A172 (cell line): ENCODE measurements around the gene PPM1E. TPM values are rescaled to one million over a fixed set of nuclear protein-coding genes. Genes with fewer than 3 reads are reported as not detected.

Experiments used
- DNase-seq: peaks from one replicate; pipeline ENCODE4 v3.0.0-alpha.2; 2015; ENCODE audit warnings: low spot score
- total RNA-seq: library from RNA; depleted of rRNA; stranded (reverse); fragments of >200 nt; shearing (Covaris generic); gene quantifications from 2 replicates; pipeline ENCODE4 v1.2.3, GENCODE V29; 2014

The PPM1E gene
- total RNA-seq, 1 experiment from 2014 or later, result 0.21 TPM

DNA sequence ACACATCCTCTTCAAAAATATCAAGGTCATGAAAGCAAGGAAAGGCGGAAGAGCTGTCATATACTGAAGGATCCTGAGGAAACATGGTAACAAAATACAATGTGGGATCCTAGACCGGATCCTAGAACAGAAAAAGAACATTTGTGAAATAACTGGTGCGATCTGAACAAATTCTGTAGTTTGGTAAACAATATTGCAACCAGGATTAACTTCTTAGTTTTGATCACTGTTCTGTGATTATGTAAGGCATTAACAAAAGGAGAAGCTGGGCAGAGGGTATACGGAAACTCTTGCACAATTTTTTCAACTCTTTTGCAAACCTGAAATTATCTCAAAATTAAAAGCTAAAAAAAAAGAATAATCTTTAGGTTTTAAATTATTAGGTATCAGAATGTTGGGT lies 241.3 kb downstream of the PPM1E start:
- no peak for DNase-seq

DNA sequence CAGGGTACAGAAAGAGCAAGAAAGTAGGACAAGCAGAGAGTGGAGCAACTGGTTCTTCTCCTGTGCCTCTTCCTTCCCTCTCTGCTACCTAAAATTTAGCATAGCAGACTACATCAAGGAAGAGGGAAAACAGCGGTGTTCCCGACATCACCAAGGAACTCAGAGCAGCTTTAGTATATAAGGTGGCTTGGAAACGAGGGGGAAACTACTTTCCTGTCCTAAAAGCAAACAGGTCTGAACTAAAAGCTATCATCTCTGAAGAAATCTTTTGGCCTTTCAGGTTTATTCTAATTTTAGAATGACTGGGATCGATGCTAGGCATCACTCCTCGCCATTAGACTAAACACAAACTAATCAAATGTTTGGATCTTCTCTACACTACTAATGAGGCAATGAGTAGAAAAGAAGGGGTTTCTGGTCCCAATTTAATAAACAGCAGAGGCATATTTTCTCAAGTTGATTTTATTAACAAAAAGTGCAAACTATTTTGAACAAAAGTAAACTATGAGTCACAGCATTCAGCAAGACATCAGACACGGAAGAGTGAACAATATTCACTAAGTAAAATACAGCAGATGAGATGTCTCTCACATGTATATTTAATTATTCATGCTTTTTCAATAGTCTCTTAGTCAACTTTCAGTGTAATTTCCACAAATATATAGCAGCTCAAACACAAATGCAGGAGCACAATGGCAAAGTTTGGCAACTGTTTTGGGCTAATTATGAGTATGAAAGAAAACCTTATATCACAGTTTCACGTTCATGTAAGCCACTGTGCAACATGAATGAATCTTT lies 242.3 kb downstream of the PPM1E start:
- no peak for DNase-seq

DNA sequence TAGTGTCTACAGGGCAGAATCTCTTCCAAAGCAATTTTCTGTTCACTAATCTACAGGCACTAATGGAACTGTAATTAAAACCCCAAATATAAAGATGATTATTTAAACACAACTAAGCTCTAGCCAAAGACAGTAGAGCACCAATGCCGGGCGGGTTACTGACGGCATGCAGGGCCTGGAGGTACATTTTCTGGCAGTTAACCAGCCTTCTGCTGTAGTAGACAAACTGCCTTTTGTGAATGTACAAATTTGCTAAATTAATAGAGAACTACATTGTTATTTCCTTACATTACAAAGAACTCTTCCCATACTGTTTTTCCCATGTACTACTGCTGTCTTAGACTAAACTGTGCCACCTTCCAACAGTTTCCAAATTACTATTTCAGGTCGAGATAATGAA lies 243.2 kb downstream of the PPM1E start:
- no peak for DNase-seq

DNA sequence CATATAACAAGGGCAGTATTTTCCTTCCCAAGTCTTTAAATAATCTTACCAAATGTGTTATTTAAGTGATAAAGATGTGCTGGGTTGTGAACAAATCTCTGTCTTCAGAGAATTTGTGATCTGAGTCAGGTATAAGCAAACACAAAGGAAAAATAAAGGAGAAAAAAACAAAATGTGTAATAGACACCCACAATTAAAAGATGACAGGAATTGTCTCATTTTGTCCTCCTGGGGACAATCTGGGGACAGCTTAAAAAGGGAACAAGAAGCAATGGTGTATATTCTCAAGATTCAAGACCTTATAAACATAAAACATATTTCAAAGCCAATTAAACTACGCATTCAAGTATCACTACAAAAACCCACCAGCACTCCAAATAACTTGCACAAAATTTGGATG lies 243.8 kb downstream of the PPM1E start:
- no peak for DNase-seq

DNA sequence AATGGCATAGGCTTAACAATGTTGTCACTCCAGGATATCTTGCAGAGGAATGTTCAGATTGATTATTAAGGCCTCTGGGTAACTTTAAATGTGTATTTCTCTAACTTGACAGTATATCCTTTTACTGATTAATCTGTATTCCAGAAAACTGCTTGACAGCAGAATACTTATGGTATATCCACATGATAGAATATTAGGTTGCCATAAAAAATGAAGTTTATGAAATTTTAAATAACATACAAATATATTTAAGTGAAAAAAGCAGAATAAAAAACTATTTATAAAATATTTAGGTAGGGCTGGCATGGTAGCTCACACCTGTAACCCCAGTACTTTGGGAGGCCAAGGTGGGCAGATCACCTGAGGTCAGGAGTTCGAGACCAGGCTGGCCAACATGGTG lies 244.4 kb downstream of the PPM1E start:
- DNase-seq, result no peak

DNA sequence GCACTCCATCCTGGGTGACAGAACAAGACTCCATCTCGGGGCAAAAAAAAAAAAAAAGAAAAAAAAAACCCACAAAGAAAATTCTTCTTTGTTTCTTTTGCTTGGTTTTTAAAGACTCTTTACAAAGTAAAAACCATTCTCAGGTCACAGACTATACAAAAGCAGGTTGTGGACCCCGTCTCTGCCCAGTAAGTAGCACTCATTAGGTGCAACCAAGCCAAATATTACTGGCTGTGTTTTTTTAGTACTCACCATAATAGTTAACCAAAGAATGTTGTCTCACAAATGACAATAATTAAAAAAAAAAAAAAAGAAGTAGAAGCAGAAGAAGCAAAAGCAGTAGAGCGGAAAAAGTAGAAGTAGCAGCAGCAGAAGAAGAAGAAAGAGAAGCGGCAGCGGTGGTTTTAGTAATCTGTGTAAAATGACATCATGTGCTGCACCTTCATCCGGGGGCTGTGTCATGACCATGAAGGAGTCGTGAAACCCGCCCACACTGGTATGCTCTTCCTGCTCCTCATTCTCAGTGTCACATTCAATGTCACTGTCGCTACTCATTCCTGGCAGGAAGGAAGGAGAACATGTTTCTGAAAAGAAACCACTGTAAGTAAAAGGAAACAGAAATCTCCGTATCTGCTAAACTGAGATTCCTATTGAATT lies 245.6 kb downstream of the PPM1E start:
- DNase-seq, result peak; percentile 90

DNA sequence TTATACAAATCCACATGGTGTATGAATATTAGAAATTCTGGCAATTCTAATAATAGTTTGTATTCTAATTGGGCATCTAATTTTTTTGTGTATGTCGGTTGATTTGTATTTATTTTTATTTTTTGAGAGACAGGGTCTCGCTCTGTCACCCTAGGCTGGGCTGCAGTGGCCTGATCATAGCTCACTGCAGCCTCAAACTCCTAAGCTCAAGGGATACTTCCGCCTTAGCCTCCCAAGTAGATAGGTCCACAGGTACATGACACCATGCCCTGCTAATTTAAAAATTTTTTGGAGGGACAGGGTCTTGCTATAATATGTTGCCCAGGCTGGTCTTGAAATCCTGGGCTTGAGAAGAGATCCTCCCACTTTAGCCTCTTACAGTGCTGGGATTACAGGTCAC lies 246.5 kb downstream of the PPM1E start:
- DNase-seq, result no peak

DNA sequence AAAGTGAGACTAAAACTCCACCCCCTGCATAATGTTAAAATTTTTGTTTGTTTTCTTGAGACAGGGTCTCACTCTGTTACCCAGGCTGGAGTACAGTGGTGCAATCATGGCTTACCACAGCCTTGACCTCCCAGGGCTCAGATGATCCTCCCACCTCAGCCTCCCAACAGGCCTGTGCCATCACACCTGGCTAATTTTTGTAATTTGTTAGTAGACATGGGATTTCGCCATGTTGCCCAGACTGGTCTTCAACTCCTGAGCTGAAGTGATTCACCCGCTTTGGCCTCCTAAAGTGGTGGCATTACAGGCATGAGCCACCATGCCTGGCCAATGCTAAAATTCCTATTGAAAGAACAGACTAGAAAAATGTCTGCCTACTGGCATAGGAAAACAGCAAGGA lies 247.2 kb downstream of the PPM1E start:
- DNase-seq, result no peak

DNA sequence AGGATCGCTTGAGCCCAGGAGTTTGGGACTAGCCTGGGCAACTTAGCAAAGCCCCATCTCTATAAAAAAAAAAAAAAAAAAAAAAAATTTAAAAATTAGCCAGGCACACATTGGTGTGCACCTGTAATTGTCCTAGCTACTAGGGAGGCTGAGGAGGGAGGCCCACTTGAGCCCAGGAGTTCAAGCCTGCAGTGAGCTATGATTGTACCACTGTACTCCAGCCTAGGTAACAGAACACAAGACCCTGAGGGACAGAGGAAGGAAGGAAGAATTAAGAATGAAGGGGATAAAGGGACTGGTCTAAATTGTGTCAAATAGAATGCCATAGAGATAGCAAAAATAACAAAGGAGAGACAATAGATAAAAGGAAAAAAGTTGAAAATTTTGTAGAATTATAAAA lies 248.2 kb downstream of the PPM1E start:
- no peak for DNase-seq

DNA sequence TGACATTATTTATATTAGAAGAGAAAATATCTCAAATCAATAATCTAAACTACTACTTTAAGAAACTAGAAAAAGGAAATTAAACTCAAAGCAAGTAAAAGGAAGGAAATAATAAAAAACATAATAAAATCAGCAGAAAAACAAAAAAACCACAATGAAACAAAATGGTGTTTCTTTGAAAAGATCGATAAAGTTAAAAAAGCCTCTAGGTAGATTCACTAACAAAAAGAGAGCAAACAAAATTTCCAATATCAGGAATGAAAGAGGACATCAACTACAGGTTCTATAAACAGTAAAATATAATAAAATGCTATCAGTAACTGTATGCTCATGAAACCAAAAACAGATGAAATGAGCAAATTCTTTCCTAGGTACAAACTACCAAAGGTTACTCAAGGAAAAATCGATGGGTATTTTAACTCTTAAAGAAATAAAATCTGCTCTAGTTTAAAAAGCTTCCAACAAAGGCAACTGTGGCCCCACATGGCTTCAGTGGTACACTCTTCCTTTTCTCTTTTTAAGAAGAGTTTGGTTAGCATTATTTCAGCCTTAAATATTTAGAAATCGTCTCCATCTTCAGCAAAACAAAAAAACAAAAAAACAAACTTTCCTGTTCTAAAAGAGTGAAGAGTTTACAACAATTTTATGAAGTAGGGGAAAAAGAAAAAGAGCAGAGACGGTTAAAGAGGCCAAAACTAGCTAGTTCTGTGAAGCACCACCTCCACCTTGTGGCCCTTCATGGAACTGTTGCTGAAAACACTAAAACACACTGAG lies 248.9 kb downstream of the PPM1E start:
- DNase-seq, result peak; percentile 66

DNA sequence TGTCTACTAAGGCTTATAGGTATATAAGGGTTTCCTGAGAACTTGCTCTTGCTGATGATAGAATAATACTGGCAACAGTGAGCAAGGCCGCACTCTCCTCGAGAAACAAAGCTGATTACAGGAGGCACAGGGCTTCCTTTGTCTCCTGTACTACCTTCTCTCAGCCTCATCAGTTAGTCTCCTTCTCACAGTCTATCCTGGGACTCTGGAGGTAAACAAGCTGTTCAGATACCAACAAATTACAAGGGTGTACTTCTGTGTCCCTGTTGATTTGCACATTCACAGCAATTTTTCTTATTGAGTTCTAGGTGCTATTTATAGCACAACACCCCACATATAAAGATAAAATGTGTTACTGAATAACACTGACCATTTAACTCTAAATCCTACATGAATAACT lies 252.3 kb downstream of the PPM1E start:
- DNase-seq, result no peak

DNA sequence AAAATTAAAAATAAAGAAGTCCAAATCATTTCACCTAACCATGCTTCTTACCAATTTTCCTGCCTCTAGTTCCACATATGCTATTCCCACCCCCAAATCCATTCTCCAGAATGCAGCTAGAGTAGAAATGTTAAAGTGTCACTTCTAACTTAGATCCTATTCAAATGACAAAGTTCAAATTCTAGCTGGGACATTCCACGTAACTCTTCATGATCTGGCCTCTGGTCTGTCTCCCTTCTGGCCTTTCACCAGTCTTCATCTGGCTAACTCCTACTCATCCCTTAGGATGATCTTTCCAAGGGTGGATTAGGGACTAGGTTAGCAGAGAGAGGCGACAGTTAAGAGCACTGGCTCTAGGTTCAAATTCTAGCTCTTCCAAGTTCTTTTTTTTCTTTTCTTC lies 253.1 kb downstream of the PPM1E start:
- no peak for DNase-seq

DNA sequence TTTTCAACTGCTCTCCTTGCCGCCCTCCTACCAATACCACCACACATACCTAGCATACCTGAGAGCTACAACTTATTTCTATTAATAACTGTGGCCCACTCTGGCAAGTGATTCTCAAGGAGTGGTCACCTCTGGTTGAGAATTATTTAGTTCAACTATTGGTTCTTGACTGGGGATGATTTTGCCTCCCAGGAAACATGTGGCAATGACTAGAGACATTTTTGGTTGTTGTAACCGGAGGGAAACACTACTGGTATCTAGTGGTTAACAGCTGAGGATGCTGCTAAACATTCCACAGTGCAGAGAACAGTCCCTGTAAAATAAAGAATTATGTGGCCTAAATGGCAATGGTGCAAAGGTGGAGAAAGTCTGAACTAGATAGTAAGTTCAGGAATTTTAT lies 254.4 kb downstream of the PPM1E start:
- DNase-seq, result no peak

DNA sequence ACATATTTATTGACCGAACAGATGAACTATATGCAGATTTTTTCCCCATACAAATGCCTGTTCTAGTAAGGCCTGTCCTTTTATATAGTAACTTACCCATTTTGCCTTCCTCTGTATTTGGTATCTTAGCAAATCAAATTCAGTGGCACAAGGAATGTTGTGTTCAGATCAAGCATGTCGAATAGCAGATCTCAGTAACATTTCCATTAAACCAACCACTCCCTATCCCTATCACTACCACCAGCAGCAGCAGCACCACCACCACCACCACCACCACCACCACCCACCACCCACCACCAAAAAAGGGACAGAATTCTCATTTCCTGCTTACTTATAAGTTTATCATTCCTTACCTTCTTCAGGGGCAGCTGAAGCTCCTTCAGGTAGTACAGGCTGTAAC lies 256.3 kb downstream of the PPM1E start:
- DNase-seq, result no peak

DNA sequence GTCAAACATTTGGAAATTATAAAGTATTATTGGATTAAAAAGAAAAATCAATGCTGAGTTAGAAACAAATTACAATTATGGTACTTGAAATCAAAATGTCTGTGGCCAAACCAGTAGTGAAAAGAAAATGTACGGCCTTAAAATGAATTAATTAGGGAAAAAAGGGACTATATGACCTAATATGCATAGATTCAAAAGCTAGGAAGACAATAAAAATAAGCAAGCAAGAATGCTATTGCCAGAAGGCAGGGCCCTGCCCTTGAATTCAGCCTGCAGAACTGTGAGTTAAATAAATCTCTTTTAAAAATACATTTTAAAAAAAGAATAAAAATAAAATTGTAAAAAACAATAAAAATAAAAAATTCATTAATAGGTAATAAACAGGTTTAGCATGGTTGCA lies 262.4 kb downstream of the PPM1E start:
- no peak for DNase-seq

DNA sequence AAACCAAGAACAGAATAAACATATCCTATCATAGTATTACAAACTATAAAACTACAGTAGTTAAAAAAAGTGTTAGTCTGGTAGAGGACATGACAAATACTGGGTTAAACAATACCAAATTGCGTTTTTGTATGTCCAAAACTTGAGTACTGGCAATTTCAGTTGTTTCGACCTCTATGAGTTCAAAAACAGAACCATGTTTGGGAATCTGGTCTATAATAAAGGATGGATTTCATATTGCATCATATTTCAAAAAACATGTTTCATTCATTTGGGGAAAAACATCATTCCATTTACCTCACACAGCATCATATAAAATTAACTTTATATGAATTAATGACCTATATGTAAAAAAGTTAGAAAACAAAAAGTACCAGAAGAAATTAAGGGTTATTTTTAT lies 269.3 kb downstream of the PPM1E start:
- DNase-seq, result no peak

DNA sequence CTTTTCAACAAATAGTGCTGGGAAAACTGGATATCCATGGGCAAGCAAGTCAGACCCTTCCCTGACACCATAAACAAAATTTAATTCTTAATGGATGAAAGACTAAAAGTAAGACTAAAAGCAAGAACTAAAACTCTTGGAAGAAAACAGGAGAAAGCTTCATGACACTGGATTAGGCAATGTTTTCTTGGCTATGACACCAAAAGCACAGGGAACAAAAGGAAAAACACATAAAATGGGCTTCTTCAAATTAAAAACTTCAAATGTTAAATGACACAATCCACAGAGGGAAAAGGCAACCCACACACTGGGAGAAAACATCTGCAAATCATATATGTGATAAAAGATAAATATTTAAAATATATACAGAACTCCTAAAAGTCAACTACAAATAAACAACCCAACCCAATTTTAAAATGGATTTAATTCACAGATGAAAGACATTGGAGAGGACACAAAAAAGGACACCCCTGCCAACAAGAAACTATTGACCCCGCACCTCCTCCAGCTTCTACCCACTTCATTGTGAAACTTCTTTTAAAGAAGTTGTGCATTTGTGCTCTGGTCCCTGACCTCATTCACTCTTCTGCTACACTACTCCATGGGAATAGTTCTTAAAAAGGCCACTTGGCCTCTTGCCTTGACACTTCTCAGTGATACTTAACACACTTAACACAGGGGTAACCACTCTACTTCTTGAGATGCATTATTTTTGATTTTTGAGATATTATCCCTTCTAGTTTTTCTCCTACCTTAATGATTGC lies 270.7 kb downstream of the PPM1E start:
- no peak for DNase-seq

DNA sequence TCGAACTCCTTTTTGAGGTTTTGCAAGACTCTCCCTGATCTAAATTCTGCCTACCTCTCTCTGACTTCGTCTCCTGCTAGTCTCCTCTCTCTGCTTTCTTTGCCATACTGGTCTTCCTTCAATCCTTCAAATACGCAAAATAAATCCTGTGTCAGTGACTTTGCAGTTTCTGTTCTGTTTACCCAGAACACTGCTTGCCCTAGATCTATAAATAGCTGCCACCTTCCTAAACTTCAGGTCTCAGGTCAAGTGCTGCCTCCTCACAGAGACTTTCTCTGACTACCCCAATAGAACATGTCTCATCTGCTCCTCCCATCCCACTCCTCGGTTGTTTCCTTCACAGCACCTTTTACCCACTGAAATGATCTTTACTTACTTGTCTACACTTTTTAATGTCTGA lies 272.1 kb downstream of the PPM1E start:
- no peak for DNase-seq

DNA sequence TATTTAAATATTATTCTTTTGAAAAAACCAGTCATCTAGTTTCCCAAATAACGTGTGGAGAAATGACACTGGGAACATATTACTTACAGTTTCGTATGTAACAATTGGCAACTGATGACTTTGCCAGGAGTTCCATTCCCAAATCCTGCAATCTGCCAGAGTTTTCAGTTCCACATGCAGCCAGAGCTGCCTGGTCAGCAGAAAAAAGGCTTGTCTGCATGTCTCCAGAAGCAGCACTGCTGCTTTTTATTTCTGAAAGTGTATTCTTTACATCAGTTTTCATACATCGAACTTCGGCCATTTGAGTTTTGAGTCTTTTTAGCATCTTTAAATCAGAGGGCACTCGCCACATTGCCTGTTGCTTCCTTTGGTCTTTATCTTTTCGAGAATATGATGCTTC lies 272.7 kb downstream of the PPM1E start:
- DNase-seq, result no peak

DNA sequence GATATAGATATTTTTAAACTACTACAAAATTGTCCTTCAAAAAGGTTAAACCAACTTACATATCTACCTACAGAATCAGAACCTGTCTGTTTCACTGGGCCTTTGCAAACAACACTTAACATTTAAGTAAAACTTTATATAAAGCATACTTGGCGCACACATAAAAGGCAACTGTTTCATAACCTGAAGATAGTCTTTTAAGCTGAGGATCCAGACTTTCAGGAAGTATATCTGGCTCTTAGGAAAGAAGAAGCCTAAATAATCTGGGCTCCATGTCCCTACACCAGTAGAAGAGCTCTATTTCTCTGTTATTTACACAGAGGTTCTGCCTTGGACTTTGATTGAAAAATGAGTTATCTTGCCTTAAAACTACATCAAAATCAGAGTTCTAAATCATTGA lies 275.2 kb downstream of the PPM1E start:
- no peak for DNase-seq
